GM19025 (cell line): Measurements from ENCODE around the gene PITHD1.
A peak's percentile ranks its signal among the peaks of the same experiment; 100 is the strongest.
"Not testable (repeated sequence)": the region's sequence is repeated elsewhere in the genome, so short reads cannot be mapped to it uniquely, and the experiment has no call there.

Experiments
- ATAC-seq: cut with Tn5 transposase; IDR thresholded peaks from one replicate; pipeline ENCODE4 v1.9.1; 2021; ENCODE audit warnings: mild to moderate bottlenecking, low read depth, moderate library complexity; ENCODE audit not compliant: unreplicated experiment

The PITHD1 gene

DNA sequence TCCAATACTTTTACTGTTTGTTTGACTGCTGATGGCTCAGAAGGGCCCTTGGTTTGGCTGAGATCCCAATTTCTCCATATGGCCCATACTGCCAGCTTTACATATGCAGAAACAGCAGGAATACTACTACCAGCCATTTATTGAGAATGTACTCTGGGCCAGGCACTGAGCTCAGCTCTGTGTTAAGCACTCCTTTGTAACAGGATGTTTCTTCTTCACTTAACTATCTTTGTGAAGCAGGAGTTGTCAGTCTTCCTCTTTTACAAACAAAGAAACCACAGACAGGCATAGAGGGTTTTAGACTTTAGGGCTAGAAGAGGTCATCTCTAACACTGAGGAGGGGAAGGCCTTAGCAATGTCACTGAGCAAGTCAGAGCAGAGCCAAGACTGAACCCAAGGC is 38.7 kb downstream of the PITHD1 start:
- ATAC-seq = no peak

DNA sequence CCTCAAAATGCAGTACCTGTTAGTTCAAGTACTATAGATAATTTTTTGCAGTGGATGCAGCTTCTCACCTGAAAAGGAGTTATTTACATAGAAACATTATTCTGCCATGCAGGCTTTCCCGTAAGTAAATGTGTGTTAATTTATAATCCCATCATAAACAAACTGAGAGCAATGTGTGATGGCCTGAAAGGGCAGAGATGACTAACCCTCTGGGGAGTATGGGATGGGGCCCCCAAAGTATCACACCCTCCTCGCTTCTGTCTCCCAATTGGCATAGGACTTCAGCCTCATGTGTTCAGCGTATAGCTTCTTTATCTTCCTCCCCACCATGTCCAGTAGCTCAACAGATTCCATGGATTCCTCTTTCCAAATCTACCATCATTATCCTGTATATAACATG is 39.4 kb downstream of the PITHD1 start:
- ATAC-seq = peak; percentile 49

DNA sequence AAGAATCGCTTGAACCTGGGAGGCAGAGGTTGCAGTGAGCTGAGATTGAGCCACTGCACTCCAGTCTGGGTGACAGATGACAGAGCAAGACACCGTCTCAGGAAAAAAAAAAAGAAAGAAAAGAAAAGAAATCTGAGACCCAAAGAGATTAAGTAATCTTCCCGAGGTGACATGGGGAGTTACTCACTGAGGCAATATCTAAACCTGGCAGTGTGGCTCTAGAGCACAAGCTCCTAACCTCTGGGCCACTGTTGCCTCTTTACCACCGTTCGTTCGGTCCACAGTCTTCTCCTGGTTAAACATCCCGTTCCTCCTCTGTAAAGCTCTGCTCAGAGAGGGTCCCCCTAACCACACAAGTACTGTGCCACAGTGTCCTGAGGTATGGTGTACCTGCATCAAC is 45.5 kb downstream of the PITHD1 start:
- ATAC-seq = no peak

GRCh38 chr1:23824711-23825075 is 46.5 kb downstream of the PITHD1 start:
- ATAC-seq = no peak

GRCh38 chr1:23825076-23825761 is 47.0 kb downstream of the PITHD1 start, which contains the start of gene HMGCL:
TSS of gene HMGCL (minus strand) at chr1:23825429. CDS start at chr1:23825415, 14 bp downstream.
- ATAC-seq = peak; percentile 75

- no peak for ATAC-seq
Observed at GRCh38 chr1:23825762-23826522, 47.7 kb downstream of the PITHD1 start.

GRCh38 chr1:23826590-23826989 is 48.4 kb downstream of the PITHD1 start:
- ATAC-seq = not testable (repeated sequence)

- no peak for ATAC-seq
Observed at GRCh38 chr1:23827717-23828116, 49.5 kb downstream of the PITHD1 start.

DNA sequence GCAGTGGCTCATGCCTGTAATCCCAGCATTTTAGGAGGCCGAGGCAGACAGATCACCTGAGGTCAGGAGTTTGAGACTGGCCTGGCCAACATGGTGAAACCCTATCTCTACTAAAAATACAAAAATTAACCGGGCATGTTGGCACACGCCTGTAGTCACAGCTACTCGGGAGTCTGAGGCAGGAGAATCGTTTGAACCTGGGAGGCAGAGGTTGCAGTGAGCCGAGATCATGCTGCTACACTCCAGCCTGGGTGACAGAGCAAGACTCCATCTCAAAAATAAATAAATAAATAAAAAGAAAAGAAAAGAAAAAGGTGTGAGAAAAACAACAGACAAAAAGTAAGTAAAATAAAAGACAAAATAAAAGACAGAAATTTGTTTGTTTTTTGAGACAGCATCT is 55.9 kb downstream of the PITHD1 start:
- not testable (repeated sequence) for ATAC-seq

GRCh38 chr1:23836037-23836436 is 57.8 kb downstream of the PITHD1 start:
- no peak for ATAC-seq
